HepG2 (cell line): ENCODE results near the gene PTPRH. TPM values are rescaled to one million over a fixed set of nuclear protein-coding genes. Genes with fewer than 3 reads are reported as not detected.
A peak's percentile ranks its signal among the peaks of the same experiment; 100 is the strongest.

ENCODE experiments used
- ARID4A ChIP-seq: sonication (generic); formaldehyde crosslinking; IDR thresholded peaks from 2 replicates; pipeline ENCODE4 v1.5.0; 2020; ENCODE audit warnings: mild to moderate bottlenecking, missing genetic modification reagents, borderline replicate concordance
- CEBPB ChIP-seq: IDR thresholded peaks from 2 replicates; pipeline ENCODE4 v1.6.1; 2011; ENCODE audit warnings: low read depth, low read length, improper control_type of control experiment, borderline replicate concordance
- DRAP1 ChIP-seq: IDR thresholded peaks from 2 replicates; pipeline ENCODE4 v1.6.1; 2016; ENCODE audit warnings: missing genetic modification reagents, missing compliant biosample characterization
- HNF1A ChIP-seq, 2 experiments: sonication (generic) in 1 of 2; formaldehyde crosslinking in 1 of 2; IDR thresholded peaks; 2 replicates each; pipeline versions ENCODE4 v1.4.0 to v1.6.1; 2016 to 2020; ENCODE audit warnings: borderline replicate concordance in 1 of 2, low read depth in 1 of 2, mild to moderate bottlenecking in 1 of 2, missing genetic modification reagents in 1 of 2
- KDM6A ChIP-seq: IDR thresholded peaks from 2 replicates; pipeline ENCODE4 v1.6.1; 2016; ENCODE audit warnings: low read depth
- MIER2 ChIP-seq: IDR thresholded peaks from 2 replicates; pipeline ENCODE4 v1.6.1; 2016; ENCODE audit warnings: missing biosample characterization, missing genetic modification reagents
- SOX6 ChIP-seq, 2 experiments: fragments of 450-650 bp in 1 of 2; sonication (generic) in 1 of 2; formaldehyde crosslinking in 1 of 2; IDR thresholded peaks; 2 replicates each; pipeline versions ENCODE4 v1.4.0 to v1.6.1; 2017 to 2020; ENCODE audit warnings: antibody characterized with exemption in 1 of 2, mild to moderate bottlenecking in 1 of 2, missing genetic modification reagents in 1 of 2
- SP4 ChIP-seq: sonication (generic); formaldehyde crosslinking; IDR thresholded peaks from 2 replicates; pipeline ENCODE4 v1.8.1; 2023; ENCODE audit warnings: mild to moderate bottlenecking, missing genetic modification reagents
- SPEN ChIP-seq: sonication (generic); formaldehyde crosslinking; IDR thresholded peaks from 2 replicates; pipeline ENCODE4 v1.5.1; 2020; ENCODE audit warnings: low read depth, mild to moderate bottlenecking, missing genetic modification reagents
- TFAP4 ChIP-seq: sonication (generic); IDR thresholded peaks from 2 replicates; pipeline ENCODE4 v1.6.1; 2016; ENCODE audit warnings: low read depth, borderline replicate concordance
- ZBTB37 ChIP-seq: sonication (generic); formaldehyde crosslinking; IDR thresholded peaks from 2 replicates; pipeline ENCODE4 v1.4.0; 2020; ENCODE audit warnings: mild to moderate bottlenecking, missing genetic modification reagents
- ZFP90 ChIP-seq: sonication (generic); formaldehyde crosslinking; IDR thresholded peaks from 2 replicates; pipeline ENCODE4 v1.8.0; 2022; ENCODE audit warnings: missing genetic modification reagents, mild to moderate bottlenecking, inconsistent platforms, borderline replicate concordance
- ZNF263 ChIP-seq: sonication (generic); formaldehyde crosslinking; IDR thresholded peaks from 2 replicates; pipeline ENCODE4 v1.4.0; 2020; ENCODE audit warnings: missing genetic modification reagents
- ZNF678 ChIP-seq: sonication (generic); formaldehyde crosslinking; IDR thresholded peaks from 2 replicates; pipeline ENCODE4 v1.4.0; 2020; ENCODE audit warnings: mild to moderate bottlenecking, missing genetic modification reagents
- ZSCAN29 ChIP-seq: sonication (generic); formaldehyde crosslinking; conservative IDR thresholded peaks from 2 replicates; pipeline ENCODE4 v1.4.0; 2020; ENCODE audit warnings: mild to moderate bottlenecking, missing genetic modification reagents
- polyA plus RNA-seq, 8 experiments: library from polyadenylated mRNA; depleted of rRNA in 3 of 8; stranded (reverse) in 7 of 8; unstranded in 1 of 8; fragments of >200 nt; fragmentation: Illumina TruSeq in 4 of 8; extraction: Trizol in 4 of 8; gene quantifications; 2 replicates each; pipeline versions ENCODE4 v1.2.1 to v1.2.3, GENCODE V29; 2011 to 2016; ENCODE audit warnings: low read depth in 4 of 8, missing spikeins in 1 of 8, mixed read lengths in 1 of 8; ENCODE audit not compliant: insufficient read depth in 1 of 8
- total RNA-seq, 5 experiments: library from RNA; depleted of rRNA; stranded (reverse); fragments of >200 nt; fragmentation: Illumina TruSeq; extraction: Trizol; gene quantifications; 2 replicates each; pipeline ENCODE4 v1.2.3, GENCODE V29; 2016; ENCODE audit warnings: low read depth in 1 of 5

Gene PTPRH
- total and polyA plus RNA-seq, 2 of the 13 experiments (the other 11 are each of a cell fraction or from before 2014, with no cell fraction given): 14.7 to 125 TPM

GRCh38 chr19:55228403-55229031 is 19.2 kb upstream of the PTPRH start, which contains the start of gene TMEM86B (continued):
- TF ChIP-seq TFAP4 (0 out of 2 replicates have a peak, but pooled peaks have one; percentile 3), ARID4A (CRISPR knock-in tag) (peak; percentile 73; the same call in 1 of the 2 replicates), CEBPB (no peak), MIER2 (CRISPR knock-in tag) (peak; percentile 58; the same call in 1 of the 2 replicates), ZNF678 (CRISPR knock-in tag) (0 out of 2 replicates have a peak, but pooled peaks have one; percentile 22), ZNF263 (0 out of 2 replicates have a peak, but pooled peaks have one; percentile 40), ZSCAN29 (CRISPR knock-in tag) (peak; percentile 96), DRAP1 (CRISPR knock-in tag) (peak; percentile 61), SOX6 (IDR thresholded peaks at IDR 0.05) (no peak), SOX6 (CRISPR knock-in tag; IDR thresholded peaks at IDR 0.05) (peak; percentile 42; the same call in 1 of the 2 replicates), ZFP90 (CRISPR knock-in tag) (no peak), SP4 (CRISPR knock-in tag) (peak; percentile 12; the same call in 1 of the 2 replicates), ZBTB37 (CRISPR knock-in tag) (no peak), SPEN (CRISPR knock-in tag) (0 out of 2 replicates have a peak, but pooled peaks have one; percentile 61), KDM6A (0 out of 2 replicates have a peak, but pooled peaks have one; percentile 33), HNF1A (IDR thresholded peaks at IDR 0.05; ENCODE audit: low read depth) (peak; percentile 94), HNF1A (CRISPR knock-in tag; IDR thresholded peaks at IDR 0.05; ENCODE audit: borderline replicate concordance) (peak; percentile 99)
